ENCODE results near the gene COG5.

Gene COG5

DNA sequence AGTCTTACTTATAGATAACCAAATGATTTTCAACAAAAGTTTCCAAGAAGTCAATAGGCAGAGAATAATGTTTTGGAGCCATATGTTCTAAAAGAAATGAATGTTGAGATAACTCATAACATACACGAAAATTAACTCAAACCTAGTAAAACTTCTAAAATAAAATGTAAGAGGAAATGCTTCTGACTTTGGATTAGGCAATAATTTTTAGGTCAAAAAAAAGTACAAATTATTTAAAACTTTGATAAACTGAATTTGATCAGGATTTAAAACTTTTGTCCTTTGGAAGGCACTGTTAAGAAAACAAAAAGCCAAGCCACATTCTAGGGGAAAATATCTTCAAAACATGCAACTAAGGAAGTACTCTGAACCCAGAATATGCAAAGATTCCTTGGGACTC lies 242.1 kb downstream of the COG5 start:
- DNase-seq, result no peak

DNA sequence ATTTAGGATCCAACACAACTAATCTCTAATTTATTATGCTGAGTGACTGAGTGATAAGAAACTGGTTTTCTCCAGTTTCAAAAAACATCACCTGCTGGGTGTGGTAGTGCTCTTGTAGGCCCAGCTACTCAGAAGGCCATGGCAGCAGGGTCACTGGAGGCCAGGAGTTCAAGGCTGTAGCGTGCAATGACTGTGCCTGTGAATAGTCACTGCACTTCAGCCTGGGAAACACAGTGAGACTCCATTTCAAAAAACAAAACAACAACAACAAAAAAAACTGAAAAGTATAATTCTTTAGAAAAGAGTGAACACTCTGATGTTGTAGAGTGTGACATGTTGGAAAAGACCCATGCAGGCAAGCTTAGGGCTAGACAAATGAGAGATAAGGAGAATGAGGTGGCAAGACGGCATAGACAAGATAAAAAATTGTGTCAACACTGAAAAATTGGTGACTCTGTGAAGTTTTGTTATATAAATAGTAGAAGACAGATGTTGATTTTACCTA lies 243.9 kb downstream of the COG5 start:
- no peak for DNase-seq

DNA sequence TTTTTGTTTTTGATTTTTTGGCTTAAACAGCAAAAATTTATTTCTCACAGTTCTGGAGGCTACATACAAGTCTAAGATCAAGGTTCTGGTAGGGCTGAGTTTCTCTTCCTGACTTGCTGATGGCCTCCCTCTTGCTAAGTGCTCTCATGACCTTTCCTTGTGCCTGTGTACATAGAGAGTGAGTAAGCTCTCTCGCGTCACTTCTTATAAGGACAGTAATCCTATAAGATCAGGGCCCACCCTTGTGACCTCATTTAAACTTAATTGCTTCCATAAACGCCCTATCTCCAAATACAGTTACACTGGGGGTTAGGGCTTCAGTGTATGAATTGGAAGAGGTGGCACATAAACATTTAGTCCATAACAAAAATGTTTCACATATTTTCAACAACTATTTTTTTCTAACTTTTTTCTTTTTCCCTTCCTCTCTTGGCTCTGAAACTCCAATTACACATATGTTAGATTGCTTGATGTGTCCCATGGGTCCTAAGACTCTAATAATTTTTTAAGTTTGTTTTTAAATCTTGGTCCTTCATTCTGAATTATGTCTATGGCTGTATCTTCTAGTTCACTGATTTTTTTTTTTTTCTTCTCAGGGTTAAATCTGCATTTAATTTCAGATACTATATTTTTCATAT lies 245.1 kb downstream of the COG5 start:
- peak; percentile 29 for DNase-seq

DNA sequence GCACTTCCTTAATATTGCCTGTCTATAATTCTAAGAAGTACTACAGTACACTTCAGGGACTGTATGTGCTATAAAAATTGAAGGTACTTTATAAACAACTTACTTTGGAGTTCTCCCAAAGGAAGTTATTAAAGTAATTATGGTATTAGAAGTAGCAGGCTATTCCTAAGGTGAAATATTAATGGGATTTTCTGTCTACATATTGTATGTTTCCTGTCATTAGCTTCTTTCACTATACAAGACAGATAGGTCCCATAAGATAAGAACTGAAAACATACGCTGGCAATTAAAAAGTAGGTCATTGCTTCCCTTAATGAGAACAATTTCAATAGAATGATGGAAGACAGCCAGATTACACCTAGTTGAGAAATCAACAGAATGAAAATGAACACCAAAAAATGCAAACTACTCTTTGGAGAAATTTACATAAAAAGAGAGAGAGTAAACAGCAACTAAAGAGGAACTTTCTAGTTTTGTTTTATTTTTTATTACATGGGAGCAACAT lies 248.0 kb downstream of the COG5 start:
- no peak for DNase-seq

DNA sequence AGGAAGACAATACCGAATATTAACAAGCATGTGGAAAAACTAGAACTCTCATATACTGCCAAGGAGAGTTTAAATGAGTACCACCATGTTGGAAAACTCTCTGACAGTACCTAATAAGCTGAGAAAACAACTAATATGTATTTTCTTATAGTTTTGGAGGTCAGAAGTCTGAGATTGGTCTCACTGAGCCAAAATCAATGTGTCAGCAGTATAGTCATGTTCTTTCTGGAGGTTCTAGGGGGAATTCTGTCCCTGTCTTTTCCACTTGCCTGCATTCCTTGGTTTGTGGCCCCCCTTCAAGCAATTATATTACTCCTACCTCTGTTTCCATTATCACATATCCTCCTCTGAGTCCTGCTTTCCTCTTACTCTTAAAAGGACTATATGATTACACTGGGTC lies 250.4 kb downstream of the COG5 start:
- DNase-seq, result no peak

DNA sequence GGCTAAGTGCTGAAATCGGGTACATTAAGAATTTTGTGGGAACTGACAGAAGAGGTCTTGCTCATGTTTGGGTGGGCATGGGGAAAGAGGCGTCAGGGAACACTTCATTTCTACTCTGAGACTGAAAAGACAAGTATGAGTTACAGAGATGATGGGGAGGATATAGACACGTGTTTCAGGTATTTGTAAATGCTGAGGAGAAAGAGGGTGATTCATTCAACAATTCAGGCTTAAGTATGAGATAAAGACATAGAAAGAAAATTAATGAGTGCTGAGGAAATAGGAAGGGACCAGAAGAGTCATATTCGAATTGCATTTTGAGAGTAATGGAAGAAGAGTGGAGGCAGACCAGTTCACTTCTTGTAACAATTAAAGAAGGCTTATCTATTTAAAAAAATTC lies 251.3 kb downstream of the COG5 start:
- DNase-seq, result no peak

DNA sequence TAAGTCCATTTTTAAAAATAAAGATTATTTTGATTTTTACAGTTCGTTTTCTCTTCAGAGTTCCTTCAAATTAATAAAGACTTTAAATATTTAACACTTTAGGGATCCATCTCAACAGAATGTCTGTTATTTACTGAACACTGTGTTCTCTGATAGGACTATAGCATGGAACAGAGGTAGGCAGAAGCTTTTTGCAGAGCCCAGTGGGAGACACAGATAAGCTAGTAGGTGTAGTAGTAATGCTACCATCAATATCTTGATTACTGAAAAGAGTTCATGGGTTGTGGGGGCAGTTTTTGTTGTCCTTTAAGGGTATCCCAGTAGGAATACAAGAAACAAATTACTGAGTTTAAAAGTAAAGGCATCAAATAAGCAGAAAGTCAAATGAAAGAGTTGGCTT lies 254.4 kb downstream of the COG5 start:
- DNase-seq, result no peak

DNA sequence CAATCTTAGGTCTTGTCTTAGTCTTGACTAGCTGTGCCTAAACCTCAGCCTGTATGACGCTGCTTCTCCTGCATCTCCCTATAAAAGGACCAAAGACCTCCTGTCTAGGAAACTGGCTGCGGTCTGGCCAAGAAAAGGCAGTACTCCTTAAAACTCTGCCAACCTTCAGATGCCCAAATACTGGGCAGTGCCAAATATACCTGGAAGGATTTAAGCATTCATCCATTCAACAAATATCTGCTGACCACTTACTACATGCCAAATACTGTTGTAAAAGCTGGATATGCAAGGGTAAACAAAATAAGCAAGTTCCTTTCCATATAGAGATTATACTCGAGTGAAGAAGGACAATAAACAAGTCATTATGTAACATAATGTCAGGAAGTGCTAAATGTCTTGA lies 259.1 kb downstream of the COG5 start:
- DNase-seq, result no peak

DNA sequence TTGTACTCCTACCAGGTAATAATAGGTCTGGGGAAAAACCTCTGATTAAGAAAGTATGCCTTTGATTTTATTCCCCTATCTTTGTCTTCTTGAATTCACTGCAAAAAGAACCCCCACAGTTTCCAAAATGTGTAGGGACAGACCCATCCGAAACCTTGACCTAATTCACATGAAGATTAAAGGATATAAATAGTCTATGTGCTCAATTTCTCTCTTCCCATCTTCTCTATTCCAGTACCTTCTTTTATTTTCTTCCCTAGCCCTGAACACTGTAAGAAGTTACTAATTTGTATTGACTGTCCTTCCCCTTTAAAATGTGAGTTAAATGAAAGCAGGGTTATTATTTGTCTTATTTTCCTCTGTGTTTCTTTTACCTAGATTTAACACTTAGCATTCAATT lies 259.7 kb downstream of the COG5 start:
- DNase-seq, result no peak

DNA sequence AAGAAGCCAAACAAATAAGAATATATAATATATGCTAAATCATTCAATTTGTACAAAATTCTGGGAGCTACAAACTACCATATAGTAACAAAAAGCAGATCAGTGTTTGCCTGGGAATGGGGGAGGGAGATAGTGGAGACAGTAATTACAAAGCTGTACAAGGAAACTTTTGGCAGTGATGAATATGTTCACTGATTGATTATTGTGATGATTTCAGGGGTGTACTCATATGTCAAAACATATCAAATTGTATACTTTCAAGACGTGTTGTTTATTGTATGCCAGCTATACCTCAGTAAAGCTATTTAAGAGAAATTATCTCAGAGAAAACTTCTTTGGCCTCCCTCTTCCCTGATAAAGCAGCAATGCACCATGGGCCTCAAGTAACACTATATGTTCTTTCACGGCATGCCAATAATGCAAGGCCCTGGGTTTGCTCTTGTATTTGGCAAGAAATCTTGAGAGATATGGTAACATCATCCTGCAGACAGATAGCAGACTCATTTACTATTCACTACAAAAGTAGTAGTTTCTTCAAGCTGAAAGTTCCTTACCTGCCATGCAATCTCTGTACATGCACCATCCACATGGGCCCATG lies 261.4 kb downstream of the COG5 start:
- no peak for DNase-seq

DNA sequence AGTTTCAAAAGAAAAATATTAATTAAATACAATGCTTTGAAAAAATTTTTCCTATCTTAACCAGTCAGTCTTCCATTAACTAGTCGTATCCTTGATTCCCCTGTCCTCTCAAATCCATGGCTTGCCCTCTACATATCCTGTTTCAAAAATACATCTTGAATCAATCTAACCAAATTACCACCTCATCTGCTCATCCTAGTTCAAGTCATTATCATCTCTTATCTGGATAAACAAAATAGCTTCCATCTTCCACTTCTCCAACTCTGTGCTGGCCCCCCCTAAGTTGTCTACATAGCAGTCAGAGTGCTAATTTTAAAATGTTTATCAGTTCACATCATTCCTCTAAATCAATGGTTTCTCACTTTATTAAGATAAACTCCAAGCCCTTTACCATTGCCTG lies 269.5 kb downstream of the COG5 start:
- no peak for DNase-seq

DNA sequence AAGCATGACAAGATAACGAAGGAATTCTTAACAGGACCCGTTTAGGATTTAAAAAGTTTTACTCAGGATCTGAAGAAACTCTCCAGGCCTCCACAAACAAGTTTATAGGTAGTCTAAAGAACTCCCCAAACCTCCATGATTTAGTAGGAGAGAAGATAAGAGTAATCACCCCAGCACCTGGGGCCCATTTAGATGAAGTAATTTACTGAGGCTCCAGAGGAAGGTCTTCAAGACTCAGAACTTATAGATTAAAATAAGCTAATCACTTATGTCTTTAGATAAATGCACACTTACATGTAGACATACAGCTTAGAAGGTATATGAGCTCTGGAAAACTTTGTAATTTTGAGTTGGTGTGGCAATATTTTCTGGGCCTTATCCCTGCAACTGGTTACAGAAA lies 271.1 kb downstream of the COG5 start:
- DNase-seq, result no peak

DNA sequence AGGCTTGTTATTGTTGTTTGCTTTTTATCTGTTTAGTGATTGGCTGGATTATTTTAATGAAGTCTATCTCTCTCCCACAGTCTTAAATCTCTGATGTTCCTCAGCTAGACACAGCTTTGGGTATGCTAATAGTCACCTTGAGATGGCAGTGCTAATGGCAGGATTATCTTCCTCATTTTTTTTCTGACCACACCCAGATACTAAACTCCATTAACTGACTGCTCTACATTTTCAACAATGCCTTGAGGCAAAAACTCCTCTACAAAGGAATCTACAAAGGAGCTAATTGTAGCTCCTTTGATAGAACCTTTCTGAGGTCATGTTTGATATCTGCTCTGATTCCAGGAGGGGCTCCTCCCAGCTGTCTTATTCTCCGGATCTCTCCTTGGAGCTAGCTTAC lies 272.3 kb downstream of the COG5 start:
- no peak for DNase-seq

DNA sequence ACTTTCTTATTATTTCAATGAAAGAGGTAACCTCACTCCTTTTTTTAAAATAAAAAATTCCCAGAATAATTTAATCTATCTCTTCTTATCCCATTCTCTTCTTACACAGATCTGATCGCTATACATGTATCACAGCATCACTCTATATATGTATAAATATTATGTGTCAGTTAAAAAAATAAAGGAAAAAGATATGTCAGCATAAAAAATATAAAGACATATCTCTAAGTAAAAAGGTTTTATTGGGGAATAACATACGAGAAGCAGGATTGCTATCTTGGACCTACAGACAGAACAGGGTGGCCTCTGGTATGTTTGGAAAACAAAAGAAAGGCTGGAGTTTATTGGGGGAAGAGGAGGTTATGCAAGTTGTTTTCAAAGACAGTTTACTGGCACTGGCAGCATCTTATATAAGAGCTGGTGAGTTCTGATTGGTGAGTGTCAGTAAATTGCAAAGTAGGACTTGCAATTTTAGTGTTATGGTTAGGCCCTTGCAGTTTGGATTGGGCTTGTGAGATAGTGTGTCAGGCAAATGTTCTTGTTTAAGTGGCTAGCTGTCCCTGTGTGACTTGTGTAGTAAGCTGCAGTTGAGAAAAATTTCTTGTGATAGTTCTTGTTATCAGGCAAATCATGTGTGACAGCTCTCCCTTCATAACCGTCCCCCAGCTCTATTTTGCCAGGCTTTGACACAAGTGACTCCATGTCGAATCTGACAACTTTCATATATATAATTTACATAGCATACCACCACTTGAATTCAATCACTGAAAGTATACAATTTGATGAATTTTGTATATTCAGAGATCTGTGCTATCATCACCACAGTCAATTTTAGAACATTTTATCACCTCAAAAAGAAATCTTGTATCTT lies 276.7 kb downstream of the COG5 start:
- DNase-seq, result no peak

DNA sequence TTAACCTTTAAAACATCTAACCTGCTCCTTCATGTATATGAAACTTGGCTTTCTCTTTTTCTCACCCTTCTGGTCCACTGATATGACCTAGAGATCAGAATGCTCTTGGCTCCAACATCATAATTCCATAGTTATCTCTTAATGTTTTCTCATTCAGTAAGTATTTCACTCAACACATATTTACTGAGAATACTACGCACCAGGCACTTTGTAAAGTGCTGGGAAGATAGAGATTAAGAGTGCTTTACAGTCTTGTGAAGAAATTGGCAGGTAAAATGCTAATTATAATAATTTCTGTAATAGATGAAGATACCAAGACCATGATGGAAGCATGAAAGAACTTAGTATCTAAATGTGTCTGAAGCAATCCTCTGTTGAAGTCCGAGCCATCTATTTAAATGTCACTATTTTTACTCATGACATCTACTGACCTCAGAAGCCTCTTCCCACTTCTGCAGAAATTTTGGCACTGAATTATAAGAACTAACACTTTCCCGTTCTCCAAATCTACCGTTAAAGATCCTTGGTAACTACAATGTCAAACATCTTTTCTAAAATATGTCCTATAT lies 278.7 kb downstream of the COG5 start:
- no peak for DNase-seq

DNA sequence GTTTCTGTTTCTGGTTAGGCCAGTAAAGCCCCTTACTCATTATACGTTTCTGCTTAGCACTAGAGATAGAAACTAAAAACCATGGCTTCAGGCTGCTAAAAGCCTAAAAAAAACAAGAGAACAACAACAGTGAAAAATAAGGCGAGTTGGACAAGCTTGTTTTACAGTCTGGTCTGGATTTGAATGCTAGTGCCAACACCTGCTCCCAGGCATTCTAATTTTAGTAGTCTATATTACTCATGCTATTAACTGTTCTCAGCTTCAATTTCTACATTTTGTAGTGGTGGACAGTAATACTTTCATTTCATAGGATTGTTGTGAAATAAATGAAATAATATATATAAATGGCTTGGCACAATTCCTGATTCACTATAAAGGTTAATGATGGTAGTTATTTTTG lies 286.4 kb downstream of the COG5 start:
- no peak for DNase-seq

DNA sequence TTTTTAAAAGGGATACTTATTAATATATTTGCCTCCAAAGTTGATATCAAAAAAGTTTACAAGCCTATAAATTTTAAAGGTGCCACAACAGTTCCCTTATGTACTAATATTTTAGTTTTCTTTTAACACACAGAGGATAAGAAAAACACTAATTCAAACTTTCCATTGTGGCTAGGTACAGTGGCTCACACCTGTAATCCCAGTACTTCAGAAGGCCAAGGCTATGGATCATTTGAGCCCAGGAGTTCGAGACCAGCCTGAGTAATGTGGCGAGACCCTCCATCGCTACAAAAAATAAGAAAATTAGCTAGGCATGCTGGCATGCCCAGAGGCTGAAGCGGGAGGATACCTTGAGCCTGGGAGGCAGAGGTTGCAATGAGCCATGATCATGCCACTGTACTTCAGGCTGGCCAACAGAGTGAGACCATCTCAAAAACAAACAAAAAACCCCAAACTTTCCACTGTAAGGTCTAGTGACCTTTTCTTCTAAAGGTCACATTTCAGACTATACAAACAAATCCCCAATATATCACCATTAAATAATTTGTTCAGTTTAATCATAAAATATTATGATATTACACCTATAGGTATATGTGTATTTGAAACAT lies 287.4 kb downstream of the COG5 start:
- no peak for DNase-seq

DNA sequence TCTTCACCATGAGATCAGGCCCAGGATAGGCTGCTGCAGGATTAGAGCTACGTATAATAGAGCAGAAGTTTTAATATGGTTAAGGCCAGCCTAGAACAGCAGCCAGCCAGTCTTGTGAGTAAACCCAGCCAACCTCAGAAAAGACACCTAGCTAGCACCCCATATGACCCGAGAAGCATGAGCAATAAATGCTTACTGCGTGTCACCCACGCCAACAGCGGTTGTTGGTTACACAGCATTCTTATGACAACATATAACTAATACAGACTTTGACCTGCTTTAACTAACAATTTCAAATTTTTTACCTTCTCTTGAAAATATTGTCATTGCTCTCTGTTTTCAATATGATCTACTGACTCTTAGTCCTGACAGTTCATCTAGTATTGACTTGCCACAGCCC lies 289.2 kb downstream of the COG5 start:
- no peak for DNase-seq

DNA sequence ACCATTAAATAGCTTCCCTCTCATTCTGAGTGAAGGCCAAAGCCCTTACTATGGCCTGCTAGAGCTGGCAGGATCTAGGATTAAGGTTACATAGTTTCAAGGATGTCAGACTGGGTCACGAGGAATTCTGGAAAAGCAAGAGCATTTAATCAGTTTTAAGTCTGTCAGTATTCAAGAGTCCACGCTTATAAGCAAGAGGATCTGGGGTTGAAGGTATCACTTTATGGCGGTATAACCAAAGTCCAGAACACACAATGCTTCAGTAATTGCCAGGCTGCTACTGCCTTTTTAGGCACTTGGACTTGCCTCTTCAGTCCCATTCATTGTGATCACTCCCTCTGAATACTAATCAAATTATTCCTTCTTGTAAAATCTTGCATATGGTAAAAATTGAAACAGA lies 293.9 kb downstream of the COG5 start:
- DNase-seq, result no peak

DNA sequence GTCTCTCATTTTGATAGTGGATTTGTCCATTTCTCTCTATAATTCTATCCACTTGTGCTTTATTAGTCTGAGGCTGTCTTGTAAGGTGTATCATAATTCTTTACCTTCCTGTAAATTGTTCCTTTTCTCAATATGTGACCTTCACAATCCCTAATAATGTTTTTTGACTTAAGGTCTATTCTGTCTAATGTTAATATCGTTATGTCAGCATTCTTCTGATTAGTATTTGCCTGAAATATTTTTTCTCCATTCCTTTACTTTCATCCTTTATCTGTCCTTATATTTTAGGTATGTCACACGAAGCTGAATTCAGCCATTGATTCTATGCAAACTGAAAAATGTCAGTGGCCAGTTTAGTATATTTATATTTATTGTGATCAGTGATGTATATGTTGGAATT lies 295.1 kb downstream of the COG5 start:
- DNase-seq, result no peak

DNA sequence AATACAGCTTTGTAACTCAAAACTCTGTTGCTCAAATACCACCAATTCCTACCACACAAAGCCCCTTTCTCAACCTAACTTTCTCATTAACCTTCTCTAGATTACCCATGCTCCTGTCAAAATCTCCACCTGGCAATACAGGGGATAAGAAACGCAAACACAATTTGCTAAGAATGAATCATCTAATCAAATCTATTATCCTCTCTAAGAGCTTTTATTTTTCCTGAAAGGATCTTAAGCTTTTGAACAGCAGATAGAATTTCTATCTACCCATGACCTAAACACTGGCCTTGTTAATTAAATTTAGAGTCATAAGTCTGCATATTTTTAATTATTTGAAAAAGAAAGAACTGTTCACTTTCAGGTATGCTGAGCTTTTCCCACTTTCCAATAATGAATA lies 296.6 kb downstream of the COG5 start:
- no peak for DNase-seq

DNA sequence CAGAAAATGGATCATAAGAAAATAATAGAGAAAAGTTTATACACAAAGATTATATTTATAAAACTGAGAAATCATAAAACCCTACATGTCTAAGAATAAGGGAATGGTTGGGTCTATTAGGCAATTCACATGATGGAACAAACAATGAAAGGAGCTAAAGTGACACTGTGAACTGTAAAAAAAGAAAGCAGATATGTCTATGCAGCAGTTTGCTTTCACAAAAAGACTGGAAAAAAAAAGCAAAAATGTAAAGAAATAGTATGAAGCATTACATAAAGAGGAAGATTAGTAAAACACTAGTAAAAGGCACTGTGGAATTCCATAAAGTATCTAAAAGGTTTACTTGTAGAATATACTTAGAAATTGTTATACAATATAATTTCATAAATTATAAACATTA lies 299.0 kb downstream of the COG5 start:
- no peak for DNase-seq

DNA sequence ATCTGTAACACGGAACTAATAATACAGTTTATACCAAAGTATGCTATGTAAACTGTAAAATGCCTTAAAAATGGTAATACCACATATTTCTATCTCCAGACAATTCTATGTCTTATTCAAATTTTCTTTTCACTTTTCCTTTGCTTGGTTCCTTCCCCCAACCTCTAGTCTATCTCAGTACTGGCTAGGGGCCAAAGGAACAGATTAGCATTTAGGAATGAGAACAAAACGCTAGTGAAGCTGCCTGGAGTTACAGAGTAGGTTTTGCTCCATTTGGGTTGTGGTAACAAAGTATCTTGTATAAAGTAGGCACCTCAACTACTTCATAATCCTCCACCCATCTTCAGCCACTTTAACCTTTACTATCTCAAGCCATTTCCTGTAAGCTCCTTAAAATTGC lies 300.9 kb downstream of the COG5 start:
- no peak for DNase-seq
